Panc1 (cell line): ENCODE measurements around the gene ZCCHC14.

Experiments
- POLR2AphosphoS5 ChIP-seq: IDR thresholded peaks from 2 replicates; pipeline ENCODE4 v1.6.1; 2012; ENCODE audit warnings: mild to moderate bottlenecking, low read depth, low read length, moderate library complexity
- TF ChIP-seq, protein P1 (sequence below): fragments of 450-650 bp; IDR thresholded peaks from 2 replicates; pipeline ENCODE4 v1.5.1; 2017; ENCODE audit warnings: mild to moderate bottlenecking
- TF ChIP-seq, protein P2 (sequence below), 2 experiments: IDR thresholded peaks; 2 replicates each; pipeline ENCODE4 v1.6.1; 2011 to 2012; ENCODE audit warnings: low read depth in 2 of 2, control low read depth in 1 of 2, low read length in 1 of 2, mild to moderate bottlenecking in 1 of 2, moderate library complexity in 1 of 2; ENCODE audit not compliant: insufficient read depth in 1 of 2

DNA sequence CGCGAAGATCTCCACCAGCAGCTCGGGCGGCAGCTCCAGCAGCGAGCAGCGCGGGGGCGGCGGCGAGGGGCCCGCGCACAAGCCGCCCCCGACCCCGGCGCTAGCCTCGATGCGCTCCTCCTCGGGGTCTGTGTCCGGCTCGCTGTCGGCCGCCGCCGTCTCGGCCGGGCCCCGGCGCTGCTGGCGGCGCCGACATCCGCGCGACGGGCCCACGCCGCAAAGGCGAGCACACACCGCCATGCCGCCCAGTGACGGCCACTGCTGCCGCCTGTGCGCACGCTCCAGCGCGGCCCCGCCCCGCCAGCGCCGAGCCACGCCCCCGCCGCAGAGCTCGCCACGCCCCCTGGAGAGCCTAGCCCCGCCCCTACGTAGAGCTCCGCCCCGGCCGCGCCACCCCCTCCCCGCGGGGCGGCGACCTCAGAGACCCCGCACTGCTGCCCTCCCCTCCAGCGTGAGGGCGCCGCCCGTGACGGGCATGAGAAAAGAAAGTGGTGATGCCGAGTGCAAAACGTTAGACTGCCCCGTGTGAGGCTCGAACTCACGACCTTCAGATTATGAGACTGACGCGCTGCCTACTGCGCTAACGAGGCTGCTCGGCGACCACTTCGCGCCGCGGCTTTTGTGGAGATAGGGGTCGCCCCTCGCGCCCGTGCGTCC, 109.2 kb downstream of the ZCCHC14 start, which contains the start of gene FBXO31:
- TF ChIP-seq POLR2AphosphoS5, result peak; percentile 53
- TF ChIP-seq, protein P1, sequence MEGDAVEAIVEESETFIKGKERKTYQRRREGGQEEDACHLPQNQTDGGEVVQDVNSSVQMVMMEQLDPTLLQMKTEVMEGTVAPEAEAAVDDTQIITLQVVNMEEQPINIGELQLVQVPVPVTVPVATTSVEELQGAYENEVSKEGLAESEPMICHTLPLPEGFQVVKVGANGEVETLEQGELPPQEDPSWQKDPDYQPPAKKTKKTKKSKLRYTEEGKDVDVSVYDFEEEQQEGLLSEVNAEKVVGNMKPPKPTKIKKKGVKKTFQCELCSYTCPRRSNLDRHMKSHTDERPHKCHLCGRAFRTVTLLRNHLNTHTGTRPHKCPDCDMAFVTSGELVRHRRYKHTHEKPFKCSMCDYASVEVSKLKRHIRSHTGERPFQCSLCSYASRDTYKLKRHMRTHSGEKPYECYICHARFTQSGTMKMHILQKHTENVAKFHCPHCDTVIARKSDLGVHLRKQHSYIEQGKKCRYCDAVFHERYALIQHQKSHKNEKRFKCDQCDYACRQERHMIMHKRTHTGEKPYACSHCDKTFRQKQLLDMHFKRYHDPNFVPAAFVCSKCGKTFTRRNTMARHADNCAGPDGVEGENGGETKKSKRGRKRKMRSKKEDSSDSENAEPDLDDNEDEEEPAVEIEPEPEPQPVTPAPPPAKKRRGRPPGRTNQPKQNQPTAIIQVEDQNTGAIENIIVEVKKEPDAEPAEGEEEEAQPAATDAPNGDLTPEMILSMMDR, result no peak
- TF ChIP-seq, protein P2, sequence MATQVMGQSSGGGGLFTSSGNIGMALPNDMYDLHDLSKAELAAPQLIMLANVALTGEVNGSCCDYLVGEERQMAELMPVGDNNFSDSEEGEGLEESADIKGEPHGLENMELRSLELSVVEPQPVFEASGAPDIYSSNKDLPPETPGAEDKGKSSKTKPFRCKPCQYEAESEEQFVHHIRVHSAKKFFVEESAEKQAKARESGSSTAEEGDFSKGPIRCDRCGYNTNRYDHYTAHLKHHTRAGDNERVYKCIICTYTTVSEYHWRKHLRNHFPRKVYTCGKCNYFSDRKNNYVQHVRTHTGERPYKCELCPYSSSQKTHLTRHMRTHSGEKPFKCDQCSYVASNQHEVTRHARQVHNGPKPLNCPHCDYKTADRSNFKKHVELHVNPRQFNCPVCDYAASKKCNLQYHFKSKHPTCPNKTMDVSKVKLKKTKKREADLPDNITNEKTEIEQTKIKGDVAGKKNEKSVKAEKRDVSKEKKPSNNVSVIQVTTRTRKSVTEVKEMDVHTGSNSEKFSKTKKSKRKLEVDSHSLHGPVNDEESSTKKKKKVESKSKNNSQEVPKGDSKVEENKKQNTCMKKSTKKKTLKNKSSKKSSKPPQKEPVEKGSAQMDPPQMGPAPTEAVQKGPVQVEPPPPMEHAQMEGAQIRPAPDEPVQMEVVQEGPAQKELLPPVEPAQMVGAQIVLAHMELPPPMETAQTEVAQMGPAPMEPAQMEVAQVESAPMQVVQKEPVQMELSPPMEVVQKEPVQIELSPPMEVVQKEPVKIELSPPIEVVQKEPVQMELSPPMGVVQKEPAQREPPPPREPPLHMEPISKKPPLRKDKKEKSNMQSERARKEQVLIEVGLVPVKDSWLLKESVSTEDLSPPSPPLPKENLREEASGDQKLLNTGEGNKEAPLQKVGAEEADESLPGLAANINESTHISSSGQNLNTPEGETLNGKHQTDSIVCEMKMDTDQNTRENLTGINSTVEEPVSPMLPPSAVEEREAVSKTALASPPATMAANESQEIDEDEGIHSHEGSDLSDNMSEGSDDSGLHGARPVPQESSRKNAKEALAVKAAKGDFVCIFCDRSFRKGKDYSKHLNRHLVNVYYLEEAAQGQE (IDR thresholded peaks at IDR 0.05; ENCODE audit: insufficient read depth in 1 of 2, low read depth in 2 of 2, low read length in 1 of 2), result no peak
